Prostate gland (tissue), 2 donors: ENCODE results near the gene BOK. TPM values are rescaled to one million over a fixed set of nuclear protein-coding genes. Genes with fewer than 3 reads are reported as not detected.

Source experiments
- DNase-seq: peaks from one replicate; pipeline ENCODE4 v3.0.0-alpha.2; 2019; ENCODE audit warnings: low spot score
- H3K27ac ChIP-seq, 2 donors: fragments of 200-600 bp; sonication (generic); 2 replicates each; pipeline ENCODE4 v1.5.1; 2017 to 2019
- H3K27me3 ChIP-seq: fragments of 200-600 bp; sonication (generic); replicated peaks from 2 replicates; pipeline ENCODE4 v1.5.1; 2019; ENCODE audit not compliant: insufficient read depth
- H3K36me3 ChIP-seq, 2 donors: fragments of 200-600 bp; sonication (generic); 1 replicate in 1 of 2; 2 replicates in 1 of 2; pipeline versions ENCODE4 v1.5.1 to v1.8.1; 2017 to 2019
- H3K4me1 ChIP-seq: fragments of 200-600 bp; sonication (generic); replicated peaks from 2 replicates; pipeline ENCODE4 v1.5.1; 2019
- H3K4me3 ChIP-seq, 2 donors: fragments of 200-600 bp; sonication (generic); 2 replicates each; pipeline ENCODE4 v1.5.1; 2017 to 2019
- H3K9me3 ChIP-seq: fragments of 200-600 bp; sonication (generic); 2 replicates; pipeline ENCODE4 v1.5.1; 2017
- CTCF ChIP-seq, 4 experiments: fragments of 200-600 bp in 2 of 4; fragments of 450-650 bp in 2 of 4; sonication (generic) in 2 of 4; IDR thresholded peaks; 1 replicate in 3 of 4; 2 replicates in 1 of 4; pipeline ENCODE4 v1.5.1; 2016 to 2019; ENCODE audit warnings: antibody characterized with exemption in 4 of 4, mild to moderate bottlenecking in 2 of 4, moderate library complexity in 2 of 4
- POLR2A ChIP-seq: fragments of 450-650 bp; IDR thresholded peaks from one replicate; pipeline ENCODE4 v1.6.1; 2016; ENCODE audit warnings: antibody characterized with exemption, mild to moderate bottlenecking
- POLR2AphosphoS5 ChIP-seq: sonication (generic); formaldehyde crosslinking; IDR thresholded peaks from one replicate; pipeline ENCODE4 v1.6.1; 2017; ENCODE audit warnings: antibody characterized with exemption
- WGBS: methylation state at CpG from one replicate; pipeline ENCODE4 v1.1.5; 2018; 5-methylcytosine and 5-hydroxymethylcytosine counted together
- intact Hi-C: fragments of 100-400 bp; cut with DNase I; formaldehyde crosslinking; loops from one replicate; pipeline ENCODE4 v1.14.2; 2022
- total RNA-seq, 2 donors: library from RNA; depleted of rRNA; stranded (reverse); fragments of >200 nt; gene quantifications; one replicate each; pipeline ENCODE4 v1.1.0, GENCODE V29; 2016

Gene BOK
- total RNA-seq, 2 donors from 2014 or later, result 58.3 to 91.6 TPM

GRCh38 chr2:241534701-241535375 lies 23.7 kb upstream of the BOK start:
- no peak overlapping the region for H3K4me3 ChIP-seq
- no peaks in the 10 kb centered on the region for H3K36me3 ChIP-seq
- H3K27ac ChIP-seq, result no peak overlapping the region
- no peaks in the 10 kb centered on the region for H3K9me3 ChIP-seq
- intact Hi-C loops, result no loop called here
- WGBS, result 82% methylated on average over 15 of the region's 17 CpGs
- no peaks in the 10 kb centered on the region for H3K4me1 ChIP-seq
- H3K27me3 ChIP-seq, result no peaks in the 10 kb centered on the region
- TF ChIP-seq CTCF (IDR thresholded peaks at IDR 0.05), result no peak
- TF ChIP-seq POLR2AphosphoS5, result no peak
- TF ChIP-seq POLR2A, result no peak
- DNase-seq, result no peak

- intact Hi-C loops, result no loop called here
- Histone ChIP-seq H3K9me3 (no peaks in the 10 kb centered on the region), H3K4me1 (no peaks in the 10 kb centered on the region), H3K36me3 (no peaks in the 10 kb centered on the region), H3K4me3 (no peak overlapping the region), H3K27me3 (no peaks in the 10 kb centered on the region), H3K27ac (no peak overlapping the region)
- no peak for TF ChIP-seq POLR2AphosphoS5
- no peak for TF ChIP-seq POLR2A
- no peak for TF ChIP-seq CTCF (IDR thresholded peaks at IDR 0.05)
- DNase-seq, result no peak
- 59% methylated on average over 13 of the region's 13 CpGs for WGBS
These were observed 22.5 kb upstream of the BOK start for GRCh38 chr2:241535871-241536655.

GRCh38 chr2:241538838-241539615 lies 19.5 kb upstream of the BOK start:
- Histone ChIP-seq H3K27me3 (no peaks in the 10 kb centered on the region), H3K36me3 (no peaks in the 10 kb centered on the region), H3K27ac (no peak overlapping the region), H3K4me3 (no peak overlapping the region), H3K9me3 (no peaks in the 10 kb centered on the region), H3K4me1 (peaks cover 5% of the 10 kb centered on the region)
- DNase-seq, result no peak
- TF ChIP-seq CTCF (IDR thresholded peaks at IDR 0.05) (no peak), POLR2AphosphoS5 (no peak), POLR2A (no peak)
- WGBS, result 88% methylated on average over 15 of the region's 15 CpGs
- intact Hi-C loops, result no loop called here

GRCh38 chr2:241539616-241540374 lies 18.8 kb upstream of the BOK start:
- H3K9me3 ChIP-seq, result no peaks in the 10 kb centered on the region
- no peak overlapping the region for H3K27ac ChIP-seq
- H3K27me3 ChIP-seq, result no peaks in the 10 kb centered on the region
- DNase-seq, result no peak
- 94% methylated on average over 11 of the region's 11 CpGs for WGBS
- intact Hi-C loops, result no loop called here
- H3K36me3 ChIP-seq, result no peaks in the 10 kb centered on the region
- H3K4me1 ChIP-seq, result peaks cover 5% of the 10 kb centered on the region
- no peak overlapping the region for H3K4me3 ChIP-seq
- no peak for TF ChIP-seq CTCF (IDR thresholded peaks at IDR 0.05)
- no peak for TF ChIP-seq POLR2A
- no peak for TF ChIP-seq POLR2AphosphoS5
